GM20000 (cell line): Measurements from ENCODE around the gene FYCO1.

Experiments used
- DNase-seq: peaks from one replicate; pipeline ENCODE4 v3.0.0; 2012; ENCODE audit warnings: low spot score
- CTCF ChIP-seq: IDR thresholded peaks from 2 replicates; pipeline ENCODE4 v1.5.1; 2012; ENCODE audit warnings: mild to moderate bottlenecking, control low read depth; ENCODE audit errors: extremely low read depth, missing control alignments

The FYCO1 gene

GRCh38 chr3:45972534-45973402 is 22.9 kb downstream of the FYCO1 start:
- DNase-seq = peak; percentile 37
- TF ChIP-seq CTCF = no peak

DNA sequence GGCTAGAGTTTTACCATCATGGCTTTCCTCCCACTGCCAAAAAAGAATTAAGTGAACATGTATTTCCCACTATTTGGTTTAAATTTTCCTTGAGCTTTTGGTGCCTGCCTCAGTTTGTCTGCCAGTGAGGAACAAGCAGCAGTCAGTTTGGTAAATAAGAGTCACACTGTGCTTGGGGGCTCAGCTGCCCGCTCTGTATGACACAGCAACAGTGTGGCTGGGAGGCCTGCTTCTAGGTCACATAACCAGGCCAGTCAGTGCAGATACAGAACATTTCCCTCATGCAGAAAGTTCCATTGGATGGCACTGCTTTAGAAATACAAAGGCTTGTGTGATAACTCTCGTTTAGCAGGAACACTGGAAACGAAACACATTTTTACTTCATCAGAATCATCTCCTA is 25.7 kb downstream of the FYCO1 start:
- no peak for TF ChIP-seq CTCF
- DNase-seq = no peak

DNA sequence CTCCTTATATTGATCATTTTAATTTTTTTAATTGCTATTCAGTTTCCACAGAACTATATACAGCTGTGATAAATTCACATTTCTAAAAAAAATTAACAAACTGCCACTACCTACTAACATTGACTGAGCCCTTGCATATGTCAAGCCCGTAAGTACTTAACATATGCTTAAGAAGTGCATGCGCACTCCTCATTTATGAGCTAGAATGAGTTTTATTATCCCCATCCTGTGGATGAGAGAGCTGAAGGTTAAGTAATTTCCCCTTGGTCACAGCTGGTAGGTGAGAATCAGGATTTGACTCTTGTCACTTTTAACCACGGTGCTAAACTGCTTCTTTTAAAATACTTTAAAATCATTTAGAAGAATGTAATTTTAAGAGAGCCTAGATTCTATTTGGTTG is 26.5 kb downstream of the FYCO1 start:
- DNase-seq = no peak
- no peak for TF ChIP-seq CTCF

GRCh38 chr3:45968706-45969105 is 26.9 kb downstream of the FYCO1 start:
- DNase-seq = no peak
- TF ChIP-seq CTCF = no peak

DNA sequence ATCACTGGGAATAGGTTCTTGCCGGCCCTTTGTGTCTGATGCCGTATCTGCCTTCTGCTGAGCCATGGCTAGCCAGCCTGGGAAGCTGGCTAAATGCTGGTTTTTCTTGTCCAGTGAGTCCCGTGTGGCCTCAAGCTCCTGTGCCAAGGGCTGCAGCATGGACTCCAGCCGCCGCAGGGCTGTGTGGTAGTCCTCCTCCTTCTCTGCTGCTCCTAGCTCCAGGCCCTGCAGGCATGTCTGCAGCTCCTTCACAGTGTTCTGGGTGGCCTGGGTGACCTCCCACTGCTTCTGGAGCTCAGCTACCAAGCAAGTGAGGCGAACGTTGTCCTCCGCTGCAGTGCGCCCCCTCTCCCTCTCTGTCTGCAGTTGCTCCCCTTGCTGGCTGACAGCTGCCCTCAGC is 27.5 kb downstream of the FYCO1 start:
- TF ChIP-seq CTCF = no peak
- DNase-seq = no peak

- TF ChIP-seq CTCF = no peak
- DNase-seq = no peak
Observed at GRCh38 chr3:45967724-45968123, 27.9 kb downstream of the FYCO1 start.

- DNase-seq = no peak
- no peak for TF ChIP-seq CTCF
Observed at GRCh38 chr3:45966950-45967640, 28.5 kb downstream of the FYCO1 start.
